GM11168 (cell line): ENCODE measurements around the gene SND1.

Experiments
- in situ Hi-C: fragments of 300-500 bp; cut with MboI; formaldehyde crosslinking; loops from one replicate; pipeline ENCODE4 v1.12.0; 2022; ENCODE audit warnings: low sequenced_read_pairs; ENCODE audit not compliant: unreplicated experiment

The SND1 gene

DNA sequence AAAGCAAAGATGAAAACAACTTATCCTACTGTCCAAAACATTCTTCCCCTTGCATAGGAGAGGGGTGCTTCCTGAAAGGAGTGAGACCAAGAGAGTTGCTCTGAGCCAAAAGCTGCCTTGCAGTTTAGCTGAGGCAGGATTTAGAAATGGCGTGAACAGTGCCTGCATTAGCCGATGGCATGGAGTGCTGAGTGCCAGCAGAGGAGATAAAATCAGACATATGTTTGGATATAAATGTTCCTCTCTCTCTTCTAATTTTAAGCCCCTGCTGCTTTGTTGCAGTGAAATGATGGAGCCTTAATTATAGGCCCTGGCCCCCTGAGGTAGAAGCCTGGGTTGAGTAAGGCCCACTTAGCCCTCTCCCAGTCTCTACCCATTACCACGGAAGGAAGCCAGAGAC, 372.2 kb downstream of the SND1 start:
- in situ Hi-C loops = no loop called here

DNA sequence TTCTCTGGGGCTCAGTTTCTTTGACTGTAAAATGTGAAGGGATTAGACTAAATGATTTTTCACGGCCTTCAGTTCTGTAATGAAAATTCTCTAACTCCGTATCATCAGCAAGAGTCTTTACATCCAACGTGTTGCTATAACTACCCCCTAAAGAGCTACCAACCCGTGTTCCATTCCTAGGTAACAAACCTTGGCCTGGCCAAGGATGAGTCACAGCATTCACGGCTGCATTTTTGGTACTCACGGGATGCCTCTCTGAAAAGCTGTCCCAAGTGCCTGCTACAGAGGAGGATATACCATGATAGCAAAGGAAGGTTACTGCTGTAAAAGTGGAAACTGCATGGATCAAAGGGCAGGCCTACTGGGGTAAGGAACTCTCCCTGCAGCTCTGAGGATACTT, 373.4 kb downstream of the SND1 start:
- in situ Hi-C loops = no loop called here

DNA sequence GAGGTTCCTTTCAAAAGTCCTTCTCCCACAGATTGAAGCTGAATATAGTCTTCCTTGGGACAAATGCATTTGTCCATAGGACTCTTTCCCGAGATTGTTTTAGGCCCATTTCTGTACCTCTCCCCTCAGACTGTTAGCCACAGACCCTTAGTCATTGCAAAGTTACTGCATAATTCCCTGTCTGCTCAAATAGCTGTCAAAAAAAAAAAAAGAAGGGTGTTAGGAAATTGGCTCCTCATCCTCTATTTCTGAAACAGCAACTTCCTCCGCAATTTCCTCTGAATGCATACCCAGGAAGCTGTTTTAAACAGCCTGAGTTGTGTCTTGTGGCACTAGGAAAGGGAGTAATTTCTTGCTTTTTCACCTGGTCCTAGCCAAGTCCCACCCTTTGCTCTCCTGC, 373.8 kb downstream of the SND1 start:
- in situ Hi-C loops = no loop called here

DNA sequence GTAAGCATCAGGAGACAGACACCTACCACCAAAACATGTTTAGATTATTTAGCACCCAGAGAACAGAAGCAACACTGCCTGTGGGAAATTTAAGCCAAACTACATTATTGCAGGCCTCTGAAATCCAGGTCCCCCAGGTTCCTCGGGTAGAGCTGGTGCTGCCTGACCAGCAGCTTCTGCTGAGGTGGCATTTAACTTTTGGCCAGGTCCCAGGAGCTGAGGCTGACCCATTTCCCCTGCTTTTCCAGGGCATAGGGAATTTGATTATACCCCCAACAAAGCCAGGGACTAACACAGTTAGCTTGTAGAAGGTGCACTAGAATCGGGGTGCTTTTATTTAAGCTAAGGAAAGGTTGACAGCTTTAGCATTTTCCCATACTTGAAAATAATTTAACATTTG, 374.6 kb downstream of the SND1 start:
- in situ Hi-C loops = no loop called here

DNA sequence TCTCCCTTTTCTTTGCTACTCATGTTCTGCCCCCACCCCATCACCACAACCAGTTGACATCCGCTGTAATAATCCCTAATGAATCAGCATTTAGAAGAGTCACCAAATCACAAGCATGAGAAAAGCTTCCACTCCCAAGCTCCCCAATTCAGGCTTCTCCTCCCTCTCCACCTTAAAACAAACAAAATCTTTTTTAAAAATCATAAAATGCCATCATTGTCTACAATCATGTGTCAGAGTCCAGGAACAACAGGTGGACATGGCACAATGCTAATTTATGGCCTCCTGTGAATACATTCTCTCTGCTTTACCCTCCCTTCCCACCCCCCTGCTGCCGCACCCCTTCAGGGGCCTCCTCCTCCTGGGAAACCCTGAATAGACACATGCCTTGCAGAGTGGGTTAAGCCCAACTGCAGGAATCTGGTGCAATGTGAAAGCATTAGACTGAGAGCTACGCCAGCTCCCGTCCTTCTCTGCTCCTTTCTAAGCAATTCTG, 375.5 kb downstream of the SND1 start:
- in situ Hi-C loops = no loop called here

DNA sequence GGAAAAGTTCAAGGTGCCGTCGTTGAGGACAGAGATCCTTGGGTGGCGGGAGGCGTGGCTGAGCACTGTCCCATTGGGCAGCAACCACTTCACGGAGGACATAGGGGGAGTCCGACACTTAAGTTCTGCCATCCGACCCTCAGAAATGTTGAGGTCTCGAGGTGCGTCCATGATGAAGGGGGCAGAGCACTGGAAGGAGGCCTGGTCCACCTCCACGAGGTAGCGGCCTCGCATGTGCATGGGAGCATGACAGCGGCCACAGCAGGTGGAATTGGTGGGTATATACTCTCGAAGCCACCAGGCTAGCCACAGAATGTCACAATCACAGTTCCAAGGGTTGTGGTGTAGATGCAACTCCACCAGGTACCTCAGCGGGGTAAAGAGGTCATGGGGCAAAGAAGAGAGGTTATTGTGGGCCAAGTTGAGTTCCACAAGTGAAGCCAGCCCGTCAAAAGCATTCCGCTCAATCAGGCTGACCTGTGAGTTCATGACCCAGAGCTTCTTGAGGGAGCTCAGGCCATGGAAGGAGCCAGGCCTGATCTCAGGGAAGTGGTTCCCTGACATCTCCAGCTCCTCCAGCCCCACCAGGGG, 377.5 kb downstream of the SND1 start:
- in situ Hi-C loops = no loop called here

DNA sequence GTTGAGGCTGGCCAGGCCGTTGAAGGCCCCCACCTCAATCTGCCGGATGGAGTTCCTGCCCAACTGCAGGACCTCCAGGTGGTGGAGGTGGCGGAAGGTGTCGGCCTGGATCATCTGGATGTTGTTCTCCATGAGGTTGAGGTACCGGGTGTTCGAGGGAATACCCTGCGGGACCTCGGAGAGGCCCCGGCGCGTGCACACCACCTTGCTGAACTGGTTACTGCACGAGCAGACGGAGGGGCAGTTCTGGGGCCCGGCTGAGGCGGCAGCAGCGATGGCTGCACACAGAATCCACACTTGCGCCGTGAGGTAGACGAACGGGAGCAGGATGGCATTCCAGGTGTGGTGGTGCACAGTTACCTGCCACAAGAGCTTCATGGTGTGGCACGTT, 378.3 kb downstream of the SND1 start:
- in situ Hi-C loops = no loop called here

DNA sequence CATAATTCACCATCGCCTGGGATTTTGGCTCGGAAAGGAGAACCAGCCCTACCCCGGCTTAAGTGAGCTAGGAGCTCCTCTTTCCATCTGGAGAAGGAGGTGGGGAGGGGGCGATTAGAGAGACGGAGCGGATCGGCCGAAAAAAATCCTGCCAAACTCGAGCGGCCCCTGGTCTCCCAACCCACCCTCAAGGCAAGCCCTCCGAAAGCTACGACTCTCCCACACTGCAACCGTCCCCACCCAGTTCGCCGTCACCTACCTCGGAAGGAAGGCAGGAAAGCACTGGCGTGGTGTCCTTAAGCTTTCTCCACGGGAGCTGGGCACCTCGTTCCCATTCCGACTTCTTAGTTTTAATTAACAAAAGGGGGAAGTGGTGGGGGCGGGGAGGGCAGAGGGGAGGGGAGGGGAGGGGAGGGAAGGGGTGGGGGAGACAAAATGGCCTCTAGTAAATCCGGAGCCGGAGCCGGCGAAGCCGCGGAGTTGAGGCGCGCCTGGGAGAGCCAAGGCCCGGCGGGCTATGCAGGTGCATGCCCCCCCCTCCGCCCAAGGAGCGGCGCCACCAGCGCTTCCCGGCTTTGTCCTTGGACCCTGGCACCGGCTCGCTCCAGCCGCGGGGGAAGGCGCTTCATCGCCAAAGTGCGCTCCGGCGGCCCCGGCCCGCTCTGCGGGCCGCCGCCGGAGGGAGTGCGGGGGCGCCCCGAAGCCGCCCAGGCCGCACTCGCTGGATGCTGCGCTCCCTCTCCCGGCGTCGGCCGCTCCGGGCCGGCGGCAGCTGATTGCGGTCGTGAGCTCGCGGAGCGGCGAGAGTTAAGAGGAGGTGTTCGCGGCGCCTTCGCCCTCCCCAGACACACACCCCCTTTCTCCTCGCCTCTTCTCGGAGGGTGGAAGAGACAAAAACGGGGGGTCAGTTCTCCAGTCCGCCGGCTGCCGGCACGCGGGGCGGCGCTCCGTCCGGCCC, 378.9 kb downstream of the SND1 start, which contains the start of gene LRRC4:
LRRC4 (minus strand) TSS at position 784 of the 958 bp plus-strand sequence. CDS start 797 bp downstream, outside the sequence.
- in situ Hi-C loops = no loop called here

DNA sequence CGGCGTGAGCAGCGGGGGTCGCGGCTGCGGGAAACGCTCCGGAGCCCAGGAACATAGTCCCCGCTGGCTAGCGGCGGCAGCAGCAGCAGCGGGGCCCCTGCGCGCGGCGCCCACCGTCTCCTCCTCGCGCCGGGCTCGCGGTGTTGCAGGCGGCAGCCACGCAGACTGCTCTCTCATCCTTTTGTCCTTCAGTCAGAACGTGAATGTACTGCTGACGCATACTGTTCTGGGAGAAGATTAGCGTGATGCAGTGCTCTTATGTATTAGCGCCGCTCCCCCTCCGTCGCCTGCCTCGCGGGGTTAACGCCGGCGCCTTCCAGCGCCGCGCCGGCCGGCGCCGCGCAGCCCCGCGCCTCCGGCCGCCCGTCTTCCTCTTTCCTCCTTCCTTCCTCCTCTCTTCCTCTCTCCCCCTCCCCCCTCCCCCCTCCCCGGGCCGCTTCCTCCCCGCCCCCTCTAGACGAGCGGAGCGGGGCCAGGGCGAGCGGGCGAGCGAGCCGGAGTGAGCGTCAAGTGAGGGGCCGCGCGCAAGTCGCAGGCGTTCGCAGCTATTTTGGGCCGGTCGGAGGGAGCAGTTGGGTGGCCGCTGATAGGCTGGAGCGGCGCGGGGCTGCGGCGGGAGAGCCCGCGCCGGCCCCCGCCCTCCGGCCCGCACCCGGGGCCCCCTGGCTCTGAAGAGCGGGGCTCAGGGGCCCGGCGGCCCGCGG, 380.1 kb downstream of the SND1 start:
- in situ Hi-C loops = no loop called here

DNA sequence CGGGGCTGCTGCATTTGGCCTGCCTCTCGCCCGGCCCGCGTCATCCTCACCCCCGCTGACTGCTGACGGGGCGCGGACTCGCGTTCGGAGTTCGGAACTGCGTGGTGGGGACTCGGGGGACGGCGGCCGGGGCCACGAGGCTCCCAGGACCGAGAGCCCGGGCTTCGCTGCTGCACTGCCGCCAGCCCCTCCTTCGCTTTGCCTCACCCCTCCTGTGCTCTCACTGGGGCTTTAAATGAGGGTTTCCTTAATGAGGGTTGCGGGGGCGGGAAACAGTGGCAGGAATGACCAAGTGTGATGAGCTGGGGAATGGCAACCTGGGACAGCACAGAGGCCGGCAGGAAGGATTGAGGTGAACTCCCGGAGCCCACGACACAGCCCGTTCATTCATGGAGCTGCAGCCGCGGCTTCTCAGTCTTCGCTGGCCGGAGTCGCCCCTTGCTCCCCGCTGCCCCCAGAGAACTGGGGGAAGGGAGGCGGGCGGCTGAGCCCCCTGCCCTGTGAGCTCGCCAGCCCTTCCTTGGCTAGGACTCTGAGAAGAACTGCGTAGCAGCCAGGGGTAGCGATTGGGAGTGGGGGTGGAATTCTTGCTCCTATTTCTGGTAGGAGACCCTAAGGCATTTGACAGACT, 380.7 kb downstream of the SND1 start:
- in situ Hi-C loops = no loop called here

DNA sequence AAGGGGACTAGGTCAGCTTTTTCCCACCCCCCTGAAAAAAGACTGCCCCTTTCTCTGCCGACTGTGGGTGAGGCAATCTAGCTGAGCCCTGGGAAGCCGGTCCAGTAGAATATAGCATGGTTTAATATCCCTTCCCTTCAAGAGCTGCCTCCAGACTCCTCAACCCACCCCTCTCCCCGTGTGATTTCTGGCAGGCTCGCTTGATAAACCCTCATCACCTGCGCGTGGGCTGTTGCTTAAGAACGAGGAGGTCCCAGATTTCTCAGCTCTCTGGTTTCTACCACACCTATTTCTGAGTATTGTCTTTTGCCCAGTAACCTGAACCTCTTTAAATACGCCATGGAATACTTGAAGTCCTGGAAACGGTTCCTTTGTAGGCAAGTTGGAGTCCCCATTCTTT, 381.3 kb downstream of the SND1 start:
- in situ Hi-C loops = no loop called here

DNA sequence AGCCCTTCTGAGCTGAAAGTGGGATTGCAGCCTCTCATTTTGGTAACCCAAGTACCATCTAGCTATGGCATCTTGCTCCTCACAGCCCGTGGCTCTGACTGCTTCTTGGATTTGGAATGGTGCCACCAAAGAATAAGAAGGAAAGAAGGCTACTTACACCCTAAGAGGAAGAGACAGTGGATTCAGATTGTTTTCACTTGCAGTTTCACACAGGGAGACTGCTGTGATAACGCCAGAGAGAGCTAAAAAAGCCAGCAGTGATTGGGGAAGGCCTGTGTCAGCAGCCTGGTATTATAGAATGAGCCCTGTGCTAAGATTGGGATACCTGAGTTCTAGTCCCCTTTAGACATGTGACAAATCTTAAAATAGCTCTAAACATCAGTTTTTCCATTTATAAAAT, 382.8 kb downstream of the SND1 start:
- in situ Hi-C loops = no loop called here

DNA sequence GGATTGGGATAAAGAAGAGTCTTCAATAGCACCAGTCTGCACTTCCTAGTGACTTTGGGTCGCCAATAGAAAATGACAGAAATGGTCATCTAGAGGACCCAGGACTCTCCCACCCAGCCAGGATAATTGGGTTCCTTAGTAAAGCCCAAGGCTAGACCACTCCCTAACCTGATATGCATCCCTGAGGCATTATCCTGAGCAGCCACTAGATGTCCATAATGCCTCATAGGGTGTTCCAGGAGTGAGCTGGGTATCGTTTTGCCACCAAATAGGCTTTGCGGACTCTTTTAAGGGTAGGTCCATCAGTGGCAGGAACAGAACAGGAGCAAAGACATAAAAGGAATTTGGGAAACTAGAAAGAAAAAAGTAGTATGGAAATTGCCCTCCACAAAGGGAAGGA, 383.7 kb downstream of the SND1 start:
- in situ Hi-C loops = no loop called here

DNA sequence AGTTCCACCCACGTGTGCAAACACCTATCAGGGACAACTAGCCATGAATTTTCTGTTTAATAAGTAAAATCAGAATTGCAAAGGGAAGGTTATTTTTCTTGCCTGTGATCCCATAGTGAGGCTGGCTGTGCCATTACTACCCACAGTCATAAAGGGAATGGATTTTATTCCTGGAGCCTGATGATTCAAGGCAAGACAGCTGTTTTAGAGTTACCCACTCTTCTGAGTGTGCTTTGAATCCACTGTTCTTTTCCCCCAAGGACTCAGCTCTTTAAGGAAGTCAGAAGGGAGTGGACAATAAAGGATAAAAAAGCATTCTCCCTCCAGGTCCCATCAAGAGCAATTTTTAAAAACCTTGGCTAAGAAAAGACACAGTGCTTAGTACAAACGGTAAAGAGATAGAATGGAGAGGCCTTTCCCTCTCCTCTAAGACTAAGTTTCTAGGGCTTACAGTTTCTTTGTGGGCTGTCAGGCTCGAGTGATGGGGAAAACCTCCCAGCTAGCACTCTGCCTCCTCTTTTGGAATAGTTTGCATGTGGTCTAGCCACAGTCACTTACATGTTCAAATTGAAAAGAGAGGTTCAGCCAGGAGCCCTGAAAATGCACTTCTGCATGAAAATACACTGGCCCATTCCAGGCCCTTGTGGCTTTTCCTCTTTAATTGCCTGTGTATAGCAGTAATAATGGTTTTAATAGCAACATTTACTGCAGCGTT, 384.4 kb downstream of the SND1 start:
- in situ Hi-C loops = no loop called here

DNA sequence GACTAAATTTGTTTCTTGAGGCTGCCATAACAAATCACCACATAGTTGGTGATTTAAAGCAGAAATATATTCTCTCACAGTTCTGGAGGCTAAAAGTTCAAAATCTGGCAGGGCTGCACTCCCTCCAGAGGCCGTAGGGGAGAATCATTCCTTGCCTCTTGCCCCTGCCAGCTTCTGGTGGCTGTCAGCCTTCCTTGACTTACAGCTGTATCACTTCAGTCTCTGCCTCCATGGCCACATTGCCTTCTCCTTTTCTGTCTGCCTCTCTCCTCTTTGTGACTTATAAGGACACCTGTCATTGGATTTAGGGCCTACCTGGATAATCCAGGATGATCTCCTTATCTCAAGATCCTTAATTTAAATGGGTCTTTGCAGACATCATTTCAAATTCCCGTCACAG, 385.1 kb downstream of the SND1 start:
- in situ Hi-C loops = no loop called here

DNA sequence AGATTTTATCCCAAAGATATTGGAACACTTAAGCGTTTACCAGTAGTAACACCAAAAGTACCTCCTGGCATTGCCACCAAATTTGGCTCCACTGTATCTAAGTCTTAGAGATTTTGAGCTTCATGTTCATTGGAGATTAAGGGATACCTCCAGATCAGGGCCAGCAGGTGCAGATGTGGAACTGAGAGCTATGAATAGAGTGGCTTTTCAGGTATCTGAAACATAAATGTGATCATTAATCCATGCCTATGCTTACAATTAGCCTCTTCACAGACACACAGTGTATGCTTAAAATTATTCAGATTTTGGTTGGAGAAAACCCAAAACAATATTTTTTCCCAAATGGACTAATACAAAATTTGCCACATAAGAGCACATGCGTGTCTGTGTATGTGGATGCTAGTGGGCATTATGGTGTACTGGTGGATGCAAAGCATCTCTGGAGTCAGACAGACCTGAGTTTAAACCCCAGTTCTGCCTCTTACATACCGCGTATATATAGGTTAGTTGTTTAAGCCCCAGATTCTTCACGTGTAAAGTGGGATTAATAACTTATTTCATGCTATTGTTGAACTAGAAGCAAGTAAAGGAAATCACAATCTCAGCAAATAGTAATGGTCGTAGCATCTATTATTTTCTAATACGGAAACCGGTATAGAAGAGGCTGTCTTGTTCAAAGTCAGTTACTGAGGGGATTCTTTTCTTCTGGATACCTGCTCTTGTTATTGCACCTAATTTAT, 386.1 kb downstream of the SND1 start:
- in situ Hi-C loops = no loop called here

DNA sequence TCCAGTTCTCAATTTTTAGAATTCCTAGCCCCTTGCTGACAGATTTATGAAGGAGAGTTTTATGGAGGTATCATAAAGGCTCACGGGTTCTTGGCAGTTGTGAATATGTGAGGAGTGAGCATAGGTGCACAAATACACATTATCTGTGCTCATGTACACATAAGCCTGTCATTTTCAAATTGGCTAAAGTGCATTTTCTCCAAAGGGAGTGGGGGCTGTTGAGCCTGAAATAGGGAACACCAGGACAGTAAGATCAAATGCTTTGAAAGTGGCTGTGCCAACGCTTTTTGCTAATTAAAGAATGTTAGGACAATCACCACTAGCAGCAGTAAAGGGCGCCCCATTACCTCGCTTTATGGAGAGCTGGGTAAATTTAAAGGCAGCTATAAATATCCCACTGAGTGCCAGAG, 387.6 kb downstream of the SND1 start:
- in situ Hi-C loops = no loop called here

DNA sequence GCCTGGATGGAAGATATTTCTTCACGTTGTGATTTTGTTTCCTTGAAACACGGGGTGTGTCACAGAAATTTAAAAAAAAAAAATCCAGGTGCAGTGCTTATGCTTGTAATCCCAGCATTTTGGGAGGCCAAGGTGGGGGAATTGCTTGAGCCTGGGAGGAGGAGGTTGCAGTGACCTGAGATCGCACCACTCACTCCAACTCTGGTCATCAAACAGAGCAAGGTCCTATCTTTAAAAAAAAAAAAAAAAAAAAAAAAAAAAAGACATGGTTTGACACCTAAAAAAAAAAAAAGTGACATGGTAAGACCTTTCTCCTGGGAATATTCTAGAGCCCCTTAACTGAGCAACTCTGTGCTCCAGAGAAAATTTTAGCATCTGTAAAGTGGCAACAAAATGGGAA, 388.2 kb downstream of the SND1 start:
- in situ Hi-C loops = no loop called here

DNA sequence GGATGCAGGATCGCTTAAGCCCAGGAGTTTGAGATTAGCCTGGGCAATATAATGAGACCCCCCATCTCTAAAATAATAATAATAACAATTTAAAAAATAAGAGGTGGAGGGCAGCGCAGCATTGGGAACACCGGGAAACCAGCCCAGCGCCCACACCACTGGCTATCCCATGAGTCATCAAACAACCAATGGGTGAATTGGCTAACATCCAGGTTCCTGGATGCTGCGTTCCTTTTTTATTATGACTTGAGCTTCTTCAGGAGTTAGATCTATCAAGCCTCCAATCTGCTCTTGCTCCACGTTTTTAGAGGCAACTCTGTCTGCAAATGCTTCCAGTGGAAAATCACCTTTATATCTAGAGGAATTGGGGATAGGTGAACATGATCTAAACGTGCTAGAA, 389.2 kb downstream of the SND1 start:
- in situ Hi-C loops = no loop called here
